Peyer's patch (tissue), 4 donors: ENCODE measurements around the gene MED13. TPM values are rescaled to one million over a fixed set of nuclear protein-coding genes. Genes with fewer than 3 reads are reported as not detected.

Experiments used
- DNase-seq, 3 donors: peaks; one replicate each; pipeline ENCODE4 v3.0.0-alpha.2; 2017 to 2019
- H3K27ac ChIP-seq, 4 donors: fragments of 200-600 bp; sonication (generic); one replicate each; pipeline ENCODE4 v1.5.1; 2016 to 2019
- H3K27me3 ChIP-seq, 2 donors: fragments of 200-600 bp; sonication (generic); one replicate each; pipeline ENCODE4 v1.5.1; 2019
- H3K36me3 ChIP-seq, 3 donors: fragments of 200-600 bp; sonication (generic); one replicate each; pipeline ENCODE4 v1.5.1; 2016 to 2019
- H3K4me1 ChIP-seq, 4 donors: fragments of 200-600 bp; sonication (generic); one replicate each; pipeline ENCODE4 v1.5.1; 2016 to 2019
- H3K4me3 ChIP-seq, 4 donors: fragments of 200-600 bp; sonication (generic); 1 replicate in 3 of 4; 2 replicates in 1 of 4; pipeline ENCODE4 v1.5.1; 2016 to 2019; ENCODE audit warnings: mild to moderate bottlenecking in 1 of 4
- H3K9me3 ChIP-seq, 4 donors: fragments of 200-600 bp; sonication (generic); one replicate each; pipeline ENCODE4 v1.5.1; 2016 to 2019; ENCODE audit warnings: mild to moderate bottlenecking in 1 of 4
- POLR2A ChIP-seq, 2 donors: fragments of 450-650 bp; IDR thresholded peaks; one replicate each; pipeline ENCODE4 v1.5.1; 2017; ENCODE audit warnings: antibody characterized with exemption in 2 of 2, mild to moderate bottlenecking in 2 of 2, moderate library complexity in 2 of 2
- total RNA-seq, 4 donors: library from RNA; depleted of rRNA; stranded (reverse); fragments of >200 nt; gene quantifications; one replicate each; pipeline ENCODE4 v1.1.0, GENCODE V29; 2016
- TF ChIP-seq, protein P1 (sequence below), 6 experiments: fragments of 450-650 bp in 4 of 6; fragments of 200-600 bp in 2 of 6; sonication (generic) in 1 of 6; IDR thresholded peaks; one replicate each; pipeline ENCODE4 v1.5.1; 2017 to 2019; ENCODE audit warnings: antibody characterized with exemption in 6 of 6, mild to moderate bottlenecking in 3 of 6, moderate library complexity in 1 of 6

The MED13 gene
- total RNA-seq, 4 donors from 2014 or later, result 84.4 to 452 (median 131) TPM

DNA sequence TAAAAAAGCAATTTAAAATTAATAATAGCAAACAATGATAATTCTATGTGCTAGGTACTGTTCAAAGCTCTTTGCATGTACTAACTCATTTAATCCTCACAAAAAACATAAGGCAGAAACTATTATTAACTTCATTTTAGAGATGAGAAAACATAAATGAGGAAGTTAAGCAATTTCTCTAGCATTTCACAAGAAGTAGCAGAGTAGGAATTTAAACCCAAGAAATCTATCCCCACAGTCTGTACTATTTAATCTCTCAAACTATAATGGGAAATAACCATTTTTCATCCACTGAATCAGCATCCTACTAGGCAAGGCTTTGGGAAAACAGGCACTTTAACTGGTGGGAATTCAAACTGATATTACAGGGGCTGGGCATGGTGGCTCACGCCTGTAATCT, 95.0 kb downstream of the MED13 start:
- Histone ChIP-seq H3K27me3 (no peaks in the 10 kb centered on the region), H3K9me3 (no peaks in the 10 kb centered on the region), H3K4me1 (no peaks in the 10 kb centered on the region), H3K27ac (no peak overlapping the region), H3K36me3 (peaks cover 0 to 78% (median 4%) of the 10 kb centered on the region in 3 donors), H3K4me3 (no peak overlapping the region)
- no peak for TF ChIP-seq POLR2A (IDR thresholded peaks at IDR 0.05)
- TF ChIP-seq, protein P1, sequence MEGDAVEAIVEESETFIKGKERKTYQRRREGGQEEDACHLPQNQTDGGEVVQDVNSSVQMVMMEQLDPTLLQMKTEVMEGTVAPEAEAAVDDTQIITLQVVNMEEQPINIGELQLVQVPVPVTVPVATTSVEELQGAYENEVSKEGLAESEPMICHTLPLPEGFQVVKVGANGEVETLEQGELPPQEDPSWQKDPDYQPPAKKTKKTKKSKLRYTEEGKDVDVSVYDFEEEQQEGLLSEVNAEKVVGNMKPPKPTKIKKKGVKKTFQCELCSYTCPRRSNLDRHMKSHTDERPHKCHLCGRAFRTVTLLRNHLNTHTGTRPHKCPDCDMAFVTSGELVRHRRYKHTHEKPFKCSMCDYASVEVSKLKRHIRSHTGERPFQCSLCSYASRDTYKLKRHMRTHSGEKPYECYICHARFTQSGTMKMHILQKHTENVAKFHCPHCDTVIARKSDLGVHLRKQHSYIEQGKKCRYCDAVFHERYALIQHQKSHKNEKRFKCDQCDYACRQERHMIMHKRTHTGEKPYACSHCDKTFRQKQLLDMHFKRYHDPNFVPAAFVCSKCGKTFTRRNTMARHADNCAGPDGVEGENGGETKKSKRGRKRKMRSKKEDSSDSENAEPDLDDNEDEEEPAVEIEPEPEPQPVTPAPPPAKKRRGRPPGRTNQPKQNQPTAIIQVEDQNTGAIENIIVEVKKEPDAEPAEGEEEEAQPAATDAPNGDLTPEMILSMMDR (IDR thresholded peaks at IDR 0.05), result no peak
- DNase-seq, result no peak

DNA sequence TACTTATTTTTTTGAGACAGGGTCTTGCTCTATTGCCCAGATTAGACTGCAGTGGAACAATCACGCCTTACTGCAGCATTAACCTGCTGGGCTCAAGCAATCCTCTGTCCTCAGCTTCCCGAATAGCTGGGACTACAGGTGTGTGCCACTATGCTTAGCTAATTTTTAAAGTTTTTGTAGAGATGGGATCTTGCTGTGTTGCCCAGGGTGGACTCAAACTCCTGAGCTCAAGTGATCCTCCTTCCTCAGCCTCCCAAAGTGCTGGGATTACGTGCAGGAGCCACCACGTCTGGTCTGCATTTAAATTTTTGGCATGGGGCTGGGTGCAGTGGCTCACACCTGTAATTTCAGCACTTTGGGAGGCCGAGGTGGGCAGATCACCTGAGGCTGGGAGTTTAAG, 96.3 kb downstream of the MED13 start:
- no peak for DNase-seq
- no peak overlapping the region for H3K27ac ChIP-seq
- H3K36me3 ChIP-seq, result peaks cover 0 to 90% (median 4%) of the 10 kb centered on the region in 3 donors
- no peaks in the 10 kb centered on the region for H3K27me3 ChIP-seq
- TF ChIP-seq POLR2A (IDR thresholded peaks at IDR 0.05), result no peak
- TF ChIP-seq, protein P1 (IDR thresholded peaks at IDR 0.05), result no peak
- no peaks in the 10 kb centered on the region for H3K9me3 ChIP-seq
- H3K4me3 ChIP-seq, result no peak overlapping the region
- no peaks in the 10 kb centered on the region for H3K4me1 ChIP-seq

DNA sequence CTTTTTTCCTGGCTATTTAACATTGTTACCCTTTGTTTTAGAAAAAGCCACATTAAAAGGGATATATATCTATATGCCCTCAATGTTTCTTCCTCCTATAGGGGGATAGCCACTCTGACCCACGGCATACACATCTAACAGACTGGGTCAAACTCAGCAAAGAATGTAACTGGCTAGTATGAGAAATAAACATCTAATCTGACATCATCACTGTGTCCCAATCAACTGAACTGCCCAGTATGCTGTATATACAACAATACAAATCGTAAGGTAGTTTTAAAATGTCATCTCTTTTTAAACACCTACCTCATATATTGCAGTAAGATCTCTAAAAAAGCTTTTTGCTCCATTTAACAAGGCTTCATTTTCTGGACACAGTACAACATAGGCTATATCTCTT, 97.3 kb downstream of the MED13 start:
- DNase-seq, result no peak
- Histone ChIP-seq H3K4me3 (no peak overlapping the region), H3K36me3 (peaks cover 0 to 95% (median 4%) of the 10 kb centered on the region in 3 donors), H3K27me3 (no peaks in the 10 kb centered on the region), H3K4me1 (no peaks in the 10 kb centered on the region), H3K9me3 (no peaks in the 10 kb centered on the region), H3K27ac (no peak overlapping the region)
- TF ChIP-seq POLR2A (IDR thresholded peaks at IDR 0.05), result no peak
- TF ChIP-seq, protein P1 (IDR thresholded peaks at IDR 0.05), result no peak

DNA sequence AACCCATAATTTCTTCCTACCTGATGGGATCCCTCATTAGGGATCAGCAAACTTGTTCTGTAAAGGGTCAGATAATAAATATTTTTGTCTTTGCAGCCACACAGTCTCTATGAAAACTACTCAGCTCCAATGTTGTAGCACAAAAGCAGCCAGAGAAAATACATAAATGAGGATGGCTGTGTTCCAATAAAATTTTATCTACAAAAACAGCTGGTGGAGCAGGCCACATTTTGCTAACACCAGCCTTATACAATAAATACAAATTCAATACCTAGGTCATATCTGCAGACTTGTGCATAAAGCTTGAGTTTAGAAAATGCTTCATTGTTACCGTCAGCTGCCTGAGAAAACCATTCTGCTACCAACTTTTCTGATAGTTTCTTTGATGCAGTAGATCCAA, 98.9 kb downstream of the MED13 start:
- no peak for DNase-seq
- no peak for TF ChIP-seq POLR2A (IDR thresholded peaks at IDR 0.05)
- TF ChIP-seq, protein P1 (IDR thresholded peaks at IDR 0.05), result no peak
- H3K27ac ChIP-seq, result no peak overlapping the region
- peaks cover 0 to 93% (median 4%) of the 10 kb centered on the region in 3 donors for H3K36me3 ChIP-seq
- H3K4me1 ChIP-seq, result no peaks in the 10 kb centered on the region
- H3K27me3 ChIP-seq, result no peaks in the 10 kb centered on the region
- no peaks in the 10 kb centered on the region for H3K9me3 ChIP-seq
- H3K4me3 ChIP-seq, result no peak overlapping the region

GRCh38 chr17:61955619-61956018, 109.5 kb downstream of the MED13 start:
- H3K36me3 ChIP-seq, result peaks cover 0 to 97% (median 0%) of the 10 kb centered on the region in 3 donors
- H3K9me3 ChIP-seq, result no peaks in the 10 kb centered on the region
- no peak overlapping the region for H3K27ac ChIP-seq
- H3K4me3 ChIP-seq, result no peak overlapping the region
- TF ChIP-seq, protein P1 (IDR thresholded peaks at IDR 0.05), result no peak
- TF ChIP-seq POLR2A (IDR thresholded peaks at IDR 0.05), result no peak
- H3K4me1 ChIP-seq, result no peaks in the 10 kb centered on the region
- DNase-seq, result no peak
- no peaks in the 10 kb centered on the region for H3K27me3 ChIP-seq
